GM19193 (cell line): ENCODE data around the gene KAT8.

Experiments used
- POLR2A ChIP-seq: IDR thresholded peaks from 4 replicates; pipeline ENCODE4 v1.6.1; 2011; ENCODE audit not compliant: insufficient read depth, insufficient read length; ENCODE audit errors: extremely low read depth

The KAT8 gene

GRCh38 chr16:31080756-31081419, 36.6 kb upstream of the KAT8 start:
- no peak for TF ChIP-seq POLR2A

GRCh38 chr16:31081428-31082351, 35.8 kb upstream of the KAT8 start:
- TF ChIP-seq POLR2A, result no peak

GRCh38 chr16:31082368-31083045, 35.0 kb upstream of the KAT8 start:
- no peak for TF ChIP-seq POLR2A

- TF ChIP-seq POLR2A, result no peak
Observed at GRCh38 chr16:31083081-31083480, 34.4 kb upstream of the KAT8 start.

- TF ChIP-seq POLR2A, result no peak
Observed at GRCh38 chr16:31083556-31083955, 33.9 kb upstream of the KAT8 start.

- no peak for TF ChIP-seq POLR2A
Observed at GRCh38 chr16:31083981-31084380, 33.5 kb upstream of the KAT8 start.

GRCh38 chr16:31084584-31085302, 32.7 kb upstream of the KAT8 start:
- no peak for TF ChIP-seq POLR2A

- no peak for TF ChIP-seq POLR2A
Observed at GRCh38 chr16:31085411-31085810, 32.1 kb upstream of the KAT8 start.

GRCh38 chr16:31085873-31086628, 31.4 kb upstream of the KAT8 start:
- no peak for TF ChIP-seq POLR2A

- TF ChIP-seq POLR2A, result no peak
Observed at GRCh38 chr16:31086629-31086906, 30.9 kb upstream of the KAT8 start.

- no peak for TF ChIP-seq POLR2A
Observed at GRCh38 chr16:31087481-31087880, 30.0 kb upstream of the KAT8 start.

- no peak for TF ChIP-seq POLR2A
Observed at GRCh38 chr16:31087971-31088370, 29.5 kb upstream of the KAT8 start.

- TF ChIP-seq POLR2A, result no peak
Observed at GRCh38 chr16:31088459-31089183, 28.8 kb upstream of the KAT8 start, which contains the start of gene PRSS53. Gene PRSS53, minus strand, starts transcription at chr16:31088943. Its CDS starts 134 bp downstream, at chr16:31088809.

- no peak for TF ChIP-seq POLR2A
Observed at GRCh38 chr16:31089199-31089598, 28.3 kb upstream of the KAT8 start.
